C1 segment of cervical spinal cord (tissue), 14 donors: ENCODE measurements around the gene MRNIP.
"Not testable (repeated sequence)": the region's sequence is repeated elsewhere in the genome, so short reads cannot be mapped to it uniquely, and the experiment has no call there.

ENCODE experiments used
- DNase-seq, 14 donors: peaks; one replicate each; lab custom pipeline; 2025; lab: John Stamatoyannopoulos, UW

Gene MRNIP

GRCh38 chr5:179872055-179872827 lies 13.6 kb upstream of the MRNIP start:
- no peak for DNase-seq

GRCh38 chr5:179871533-179871932 lies 12.9 kb upstream of the MRNIP start:
- DNase-seq: not testable (repeated sequence)

- no peak for DNase-seq
These were observed 12.3 kb upstream of the MRNIP start for GRCh38 chr5:179870952-179871351.

GRCh38 chr5:179870403-179870903 lies 11.8 kb upstream of the MRNIP start:
- DNase-seq: peak in 8 of 14 donors; percentile 14 to 66 (median 40)

- peak in 1 of 14 donors; percentile 47 for DNase-seq
These were observed 11.2 kb upstream of the MRNIP start for GRCh38 chr5:179869641-179870402.

- DNase-seq: no peak
These were observed 10.5 kb upstream of the MRNIP start for GRCh38 chr5:179869101-179869500.

GRCh38 chr5:179868541-179868940 lies 9.9 kb upstream of the MRNIP start:
- no peak for DNase-seq

GRCh38 chr5:179867476-179867875 lies 8.9 kb upstream of the MRNIP start:
- DNase-seq: no peak

- DNase-seq: no peak
These were observed 8.5 kb upstream of the MRNIP start for GRCh38 chr5:179867079-179867465.

- DNase-seq: no peak
These were observed 7.8 kb upstream of the MRNIP start for GRCh38 chr5:179866241-179867078.

- DNase-seq: peak in 8 of 14 donors; percentile 2 to 59 (median 25)
These were observed 7.0 kb upstream of the MRNIP start for GRCh38 chr5:179865491-179866240.

GRCh38 chr5:179864686-179865085 lies 6.1 kb upstream of the MRNIP start:
- no peak for DNase-seq

- DNase-seq: no peak
These were observed 5.0 kb upstream of the MRNIP start for GRCh38 chr5:179863449-179864085.

- DNase-seq: no peak
These were observed 4.3 kb upstream of the MRNIP start for GRCh38 chr5:179862891-179863290.

- DNase-seq: no peak
These were observed 3.7 kb upstream of the MRNIP start for GRCh38 chr5:179862296-179862695.

- no peak for DNase-seq
These were observed 1.7 kb upstream of the MRNIP start for GRCh38 chr5:179860301-179860700.

GRCh38 chr5:179858241-179858585 lies 404 bp downstream of the MRNIP start:
- DNase-seq: peak in 2 of 14 donors; percentile 53 to 71

GRCh38 chr5:179854356-179854755 lies 4.3 kb downstream of the MRNIP start:
- DNase-seq: no peak

- no peak for DNase-seq
These were observed 5.5 kb downstream of the MRNIP start for GRCh38 chr5:179852993-179853547.

- DNase-seq: no peak
These were observed 17.0 kb downstream of the MRNIP start for GRCh38 chr5:179841621-179842020.
